Stimulated activated memory B cell treated with anti-CD40 and anti-IgM and Interleukin-4, amounts not matched to agents 10 μg/mL and 1 μg/mL and 100 μg/mL, for 72 hours (primary cell): ENCODE results near the gene NPC1.

Experiments
- ATAC-seq: fragments of 150-1000 bp; cut with Tn5 transposase; 2 replicates; pipeline ENCODE4 v1.10.0; 2021
- H3K27ac Mint-ChIP-seq: one replicate; pipeline ENCODE4 v1.8.0; 2022; ENCODE audit warnings: mild to moderate bottlenecking, mixed read lengths
- H3K27me3 Mint-ChIP-seq: one replicate; pipeline ENCODE4 v1.8.0; 2022; ENCODE audit warnings: mixed read lengths
- H3K36me3 Mint-ChIP-seq: one replicate; pipeline ENCODE4 v1.8.0; 2022; ENCODE audit warnings: mixed read lengths
- H3K4me1 Mint-ChIP-seq: one replicate; pipeline ENCODE4 v1.8.0; 2022; ENCODE audit warnings: mixed read lengths
- H3K4me3 Mint-ChIP-seq: one replicate; pipeline ENCODE4 v1.8.0; 2022; ENCODE audit warnings: mild to moderate bottlenecking, moderate library complexity, mixed read lengths
- H3K9me3 Mint-ChIP-seq: one replicate; pipeline ENCODE4 v1.8.0; 2022; ENCODE audit warnings: mixed read lengths

NPC1 gene

GRCh38 chr18:23586249-23587196 lies at the start of gene NPC1:
Gene NPC1 (minus strand): TSS chr18:23586506. CDS start chr18:23586343, 163 bp downstream.
- Mint-ChIP-seq H3K27me3 (no peaks in the 10 kb centered on the region), H3K27ac (peak within 1 kb of the TSS; percentile 89), H3K36me3 (peaks cover 5% of the 10 kb centered on the region), H3K4me1 (peaks cover 39% of the 10 kb centered on the region), H3K9me3 (no peaks in the 10 kb centered on the region), H3K4me3 (peak within 1 kb of the TSS; percentile 90)
- peak; percentile 97 for ATAC-seq

GRCh38 chr18:23636071-23636399 lies 49.7 kb upstream of the NPC1 start:
- Mint-ChIP-seq H3K27ac (no peak overlapping the region), H3K36me3 (no peaks in the 10 kb centered on the region), H3K4me3 (no peak overlapping the region), H3K4me1 (no peaks in the 10 kb centered on the region), H3K9me3 (no peaks in the 10 kb centered on the region), H3K27me3 (no peaks in the 10 kb centered on the region)
- ATAC-seq: no peak

DNA sequence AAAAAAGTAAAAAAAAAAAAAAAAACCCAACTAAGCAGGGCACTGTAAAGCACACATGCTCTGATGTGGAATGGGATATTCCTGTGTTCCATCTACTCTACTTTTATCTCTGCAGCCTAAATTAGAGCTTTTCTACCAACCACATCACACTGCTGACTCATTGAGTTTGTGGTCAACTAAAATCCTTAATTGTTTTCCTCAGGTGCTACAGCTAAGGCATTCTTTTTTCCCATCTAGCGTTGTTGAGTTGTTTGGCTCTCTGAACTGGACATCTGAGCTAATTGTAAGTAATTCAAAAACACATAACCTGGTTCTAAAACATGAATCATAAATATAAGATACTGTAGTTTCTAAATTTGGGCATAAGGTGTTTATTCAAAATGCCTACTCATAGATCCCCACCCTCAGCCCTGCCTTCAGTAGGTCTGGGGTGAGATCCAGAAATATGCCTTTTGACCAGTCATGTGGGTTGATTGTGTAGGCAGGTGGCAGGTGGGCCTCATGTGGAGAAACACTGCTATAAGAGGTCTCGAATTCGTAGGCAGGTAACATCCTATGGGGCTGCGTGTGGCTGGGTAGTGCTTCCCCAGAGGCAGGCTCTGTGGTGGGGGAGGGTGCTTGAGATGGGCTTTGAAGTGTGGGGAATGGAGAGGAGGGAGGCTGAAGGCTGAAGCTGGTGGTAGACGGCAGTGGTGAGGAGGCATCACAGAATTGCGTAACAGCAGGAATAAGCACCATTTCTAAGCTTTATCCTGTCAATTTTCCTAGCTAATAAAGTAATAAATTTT lies 49.2 kb upstream of the NPC1 start:
- ATAC-seq: no peak
- no peaks in the 10 kb centered on the region for H3K9me3 Mint-ChIP-seq
- H3K27ac Mint-ChIP-seq: no peak overlapping the region
- H3K27me3 Mint-ChIP-seq: no peaks in the 10 kb centered on the region
- no peaks in the 10 kb centered on the region for H3K4me1 Mint-ChIP-seq
- H3K36me3 Mint-ChIP-seq: no peaks in the 10 kb centered on the region
- H3K4me3 Mint-ChIP-seq: no peak overlapping the region

GRCh38 chr18:23634692-23635091 lies 48.4 kb upstream of the NPC1 start:
- no peak overlapping the region for H3K27ac Mint-ChIP-seq

GRCh38 chr18:23632615-23633014 lies 46.3 kb upstream of the NPC1 start:
- Mint-ChIP-seq H3K27ac (no peak overlapping the region), H3K4me3 (no peak overlapping the region), H3K36me3 (no peaks in the 10 kb centered on the region), H3K4me1 (no peaks in the 10 kb centered on the region), H3K27me3 (no peaks in the 10 kb centered on the region), H3K9me3 (no peaks in the 10 kb centered on the region)
- no peak for ATAC-seq

More at GRCh38 chr18:23634692-23635091, 48.4 kb upstream of the NPC1 start:
- Mint-ChIP-seq H3K9me3 (no peaks in the 10 kb centered on the region), H3K4me3 (no peak overlapping the region), H3K36me3 (no peaks in the 10 kb centered on the region), H3K27me3 (no peaks in the 10 kb centered on the region), H3K4me1 (no peaks in the 10 kb centered on the region)
- no peak for ATAC-seq

- H3K9me3 Mint-ChIP-seq: no peaks in the 10 kb centered on the region
- no peaks in the 10 kb centered on the region for H3K27me3 Mint-ChIP-seq
- H3K4me3 Mint-ChIP-seq: no peak overlapping the region
- H3K27ac Mint-ChIP-seq: no peak overlapping the region
- ATAC-seq: no peak
- H3K4me1 Mint-ChIP-seq: no peaks in the 10 kb centered on the region
- no peaks in the 10 kb centered on the region for H3K36me3 Mint-ChIP-seq
Measured at GRCh38 chr18:23631746-23632145, 45.4 kb upstream of the NPC1 start.

- no peak overlapping the region for H3K4me3 Mint-ChIP-seq
- H3K9me3 Mint-ChIP-seq: no peaks in the 10 kb centered on the region
- no peak overlapping the region for H3K27ac Mint-ChIP-seq
- H3K27me3 Mint-ChIP-seq: no peaks in the 10 kb centered on the region
- H3K4me1 Mint-ChIP-seq: no peaks in the 10 kb centered on the region
- ATAC-seq: no peak
- no peaks in the 10 kb centered on the region for H3K36me3 Mint-ChIP-seq
Measured at GRCh38 chr18:23631312-23631711, 45.0 kb upstream of the NPC1 start.

GRCh38 chr18:23629444-23629946 lies 43.2 kb upstream of the NPC1 start:
- Mint-ChIP-seq H3K27me3 (no peaks in the 10 kb centered on the region), H3K4me3 (no peak overlapping the region), H3K36me3 (no peaks in the 10 kb centered on the region), H3K9me3 (no peaks in the 10 kb centered on the region), H3K27ac (no peak overlapping the region), H3K4me1 (no peaks in the 10 kb centered on the region)
- ATAC-seq: no peak

DNA sequence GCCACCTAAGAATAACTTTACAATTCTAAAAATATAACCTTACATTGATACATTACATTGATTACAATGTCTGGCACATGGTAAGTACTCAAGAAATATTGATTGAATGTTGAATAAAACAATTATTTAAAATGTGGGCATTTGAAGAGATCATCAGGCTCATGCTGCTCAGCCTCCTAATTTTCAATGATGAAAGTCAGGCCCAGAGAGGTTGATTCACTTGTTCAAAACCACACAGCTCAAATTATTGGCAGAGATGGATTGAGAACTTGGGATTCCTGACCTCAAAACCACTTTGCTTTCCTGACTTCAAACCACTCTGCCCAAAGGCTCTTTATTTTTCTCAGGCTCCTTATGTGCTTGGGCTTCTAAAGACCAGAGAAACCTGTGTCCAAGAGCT lies 41.7 kb upstream of the NPC1 start:
- no peaks in the 10 kb centered on the region for H3K27me3 Mint-ChIP-seq
- H3K4me1 Mint-ChIP-seq: no peaks in the 10 kb centered on the region
- H3K9me3 Mint-ChIP-seq: no peaks in the 10 kb centered on the region
- no peaks in the 10 kb centered on the region for H3K36me3 Mint-ChIP-seq
- H3K27ac Mint-ChIP-seq: no peak overlapping the region
- ATAC-seq: no peak
- H3K4me3 Mint-ChIP-seq: no peak overlapping the region

GRCh38 chr18:23627321-23627720 lies 41.0 kb upstream of the NPC1 start:
- Mint-ChIP-seq H3K9me3 (no peaks in the 10 kb centered on the region), H3K27me3 (peaks cover under 1% of the 10 kb centered on the region), H3K27ac (no peak overlapping the region), H3K4me3 (no peak overlapping the region), H3K4me1 (peaks cover under 1% of the 10 kb centered on the region), H3K36me3 (no peaks in the 10 kb centered on the region)
- ATAC-seq: no peak

DNA sequence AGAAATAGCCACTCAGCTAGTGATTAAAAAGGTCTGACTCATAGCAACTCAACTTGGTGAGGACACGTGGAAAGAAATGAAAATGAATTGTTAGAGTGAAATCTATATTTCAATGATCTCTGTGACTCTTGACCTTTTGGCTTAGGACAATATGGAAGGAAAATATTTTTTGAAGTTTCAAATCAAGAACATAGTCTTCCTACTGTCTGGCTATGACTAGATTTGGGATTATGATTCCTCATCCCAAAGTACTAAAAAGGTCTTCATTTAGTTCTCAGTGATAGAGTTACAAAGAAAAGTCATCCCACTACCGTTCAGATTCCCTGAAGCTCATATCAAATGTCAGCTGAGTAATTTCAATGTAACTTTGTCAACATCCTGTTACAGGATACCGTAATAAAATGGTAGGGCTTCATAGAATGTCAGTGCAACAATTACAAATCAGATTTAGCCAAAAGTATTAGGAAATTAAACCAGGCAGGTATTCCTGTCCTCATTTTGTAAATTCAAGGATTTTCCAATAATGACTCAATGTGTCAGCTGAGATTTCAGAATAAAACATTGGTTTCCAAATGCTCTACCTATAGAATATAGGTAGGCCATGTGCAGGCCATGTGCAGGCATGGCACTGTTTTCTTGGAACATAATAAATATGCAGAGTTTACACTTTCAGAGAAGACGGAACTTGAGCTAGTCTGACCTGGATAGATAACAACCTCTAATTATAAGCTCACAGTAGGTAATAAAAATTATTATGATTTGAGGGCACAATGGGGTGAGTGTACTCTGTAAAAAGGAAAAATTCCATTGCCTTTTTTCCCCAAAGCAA lies 40.4 kb upstream of the NPC1 start:
- Mint-ChIP-seq H3K9me3 (no peaks in the 10 kb centered on the region), H3K4me1 (peaks cover 7% of the 10 kb centered on the region), H3K27ac (no peak overlapping the region), H3K4me3 (no peak overlapping the region), H3K36me3 (no peaks in the 10 kb centered on the region), H3K27me3 (peaks cover 7% of the 10 kb centered on the region)
- ATAC-seq: no peak

- Mint-ChIP-seq H3K4me3 (no peak overlapping the region), H3K4me1 (peaks cover 23% of the 10 kb centered on the region), H3K36me3 (no peaks in the 10 kb centered on the region), H3K27ac (no peak overlapping the region), H3K9me3 (no peaks in the 10 kb centered on the region), H3K27me3 (peaks cover 43% of the 10 kb centered on the region)
- ATAC-seq: no peak
Measured at GRCh38 chr18:23623040-23623439, 36.7 kb upstream of the NPC1 start.

GRCh38 chr18:23619388-23619881 lies 33.1 kb upstream of the NPC1 start:
- H3K27ac Mint-ChIP-seq: peak overlapping the region; percentile 37
- peak; percentile 67 for ATAC-seq
- no peaks in the 10 kb centered on the region for H3K36me3 Mint-ChIP-seq
- H3K27me3 Mint-ChIP-seq: peaks cover 51% of the 10 kb centered on the region
- no peaks in the 10 kb centered on the region for H3K9me3 Mint-ChIP-seq
- peak overlapping the region; percentile 70 for H3K4me3 Mint-ChIP-seq
- H3K4me1 Mint-ChIP-seq: peaks cover 32% of the 10 kb centered on the region

- Mint-ChIP-seq H3K27me3 (peaks cover 51% of the 10 kb centered on the region), H3K4me3 (peak overlapping the region; percentile 70), H3K9me3 (no peaks in the 10 kb centered on the region), H3K4me1 (peaks cover 32% of the 10 kb centered on the region), H3K27ac (peak overlapping the region; percentile 37), H3K36me3 (no peaks in the 10 kb centered on the region)
- ATAC-seq: peak; percentile 52
Measured at GRCh38 chr18:23618862-23619387, 32.6 kb upstream of the NPC1 start.
